ENCODE results near the gene NKD2.

- TF ChIP-seq CTCF (conservative IDR thresholded peaks at IDR 0.05; ENCODE audit: low read length) (no peak), EZH2phosphoT487 (IDR thresholded peaks at IDR 0.05; ENCODE audit: borderline replicate concordance, low read depth, low read length) (no peak)
Observed at GRCh38 chr5:963310-963672, 45.3 kb upstream of the NKD2 start.

All from OCI-LY7 (cell line).